ENCODE data around the gene UPK3B. TPM values are rescaled to one million over a fixed set of nuclear protein-coding genes. Genes with fewer than 3 reads are reported as not detected.

Gene UPK3B
- total and polyA plus RNA-seq, 2 of the 13 experiments (the other 11 are each of a cell fraction or from before 2014, with no cell fraction given) = not detected

DNA sequence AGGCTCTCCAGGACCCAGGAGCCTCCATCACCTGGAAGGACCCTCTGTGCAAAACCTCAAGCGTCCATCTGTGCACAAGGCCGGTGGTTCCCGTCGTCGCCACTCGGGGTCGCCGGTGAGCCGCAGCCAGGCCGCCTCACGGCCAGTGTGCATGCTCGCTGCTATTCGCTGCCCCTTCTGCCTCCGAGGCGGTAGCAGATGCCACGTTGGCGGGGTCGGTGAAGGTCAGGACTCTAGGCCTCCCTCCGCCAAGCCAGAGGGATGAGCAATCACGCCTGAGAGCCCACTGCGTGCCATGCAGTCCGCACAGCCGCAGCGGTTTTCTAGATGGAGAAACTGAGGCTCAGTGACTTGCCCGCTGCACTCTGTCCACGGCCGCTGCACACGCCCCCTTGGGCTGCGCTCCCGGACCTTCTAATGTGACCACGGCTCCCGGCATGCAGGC, 5.7 kb downstream of the UPK3B start (continued):
- TF ChIP-seq CHD2 (IDR thresholded peaks at IDR 0.05; ENCODE audit: low read depth, low read length) (no peak), AKAP8 (CRISPR knock-in tag; IDR thresholded peaks at IDR 0.05) (no peak), ZNF660 (CRISPR knock-in tag; IDR thresholded peaks at IDR 0.05; ENCODE audit: borderline replicate concordance, low read depth) (no peak), ZNF850 (CRISPR knock-in tag; conservative IDR thresholded peaks at IDR 0.05) (no peak), ZNF30 (CRISPR knock-in tag; IDR thresholded peaks at IDR 0.05) (no peak), FOXC1 (CRISPR knock-in tag; IDR thresholded peaks at IDR 0.05; ENCODE audit: borderline replicate concordance) (peak; percentile 31; the same call in 1 of the 2 replicates), ASH2L (IDR thresholded peaks at IDR 0.05; ENCODE audit: insufficient read length, low read depth, low read length) (no peak), ZMAT3 (CRISPR knock-in tag; conservative IDR thresholded peaks at IDR 0.05) (no peak), HNRNPK (IDR thresholded peaks at IDR 0.05; ENCODE audit: low read depth, low read length, poor library complexity, severe bottlenecking) (no peak), RARA (CRISPR knock-in tag; IDR thresholded peaks at IDR 0.05) (peak; percentile 31), DMAP1 (CRISPR knock-in tag; IDR thresholded peaks at IDR 0.05) (peak; percentile 86), SRSF1 (optimal IDR thresholded peaks at IDR 0.05; ENCODE audit: low read depth, low read length) (no peak), CBFB (CRISPR knock-in tag; IDR thresholded peaks at IDR 0.05) (0 out of 2 replicates have a peak, but pooled peaks have one; percentile 60), EEA1 (CRISPR knock-in tag; IDR thresholded peaks at IDR 0.05; ENCODE audit: borderline replicate concordance) (no peak), KDM3A (CRISPR knock-in tag; IDR thresholded peaks at IDR 0.05; ENCODE audit: low read depth) (peak; percentile 75), ZBTB43 (CRISPR knock-in tag; conservative IDR thresholded peaks at IDR 0.05) (0 out of 2 replicates have a peak, but pooled peaks have one; percentile 17), SMC3 (IDR thresholded peaks at IDR 0.05; ENCODE audit: low read length) (peak; percentile 23; the same call in 1 of the 2 replicates), FOXM1 (CRISPR knock-in tag; IDR thresholded peaks at IDR 0.05) (no peak), ZNF3 (CRISPR knock-in tag; IDR thresholded peaks at IDR 0.05) (no peak)
- TF ChIP-seq, protein P1, sequence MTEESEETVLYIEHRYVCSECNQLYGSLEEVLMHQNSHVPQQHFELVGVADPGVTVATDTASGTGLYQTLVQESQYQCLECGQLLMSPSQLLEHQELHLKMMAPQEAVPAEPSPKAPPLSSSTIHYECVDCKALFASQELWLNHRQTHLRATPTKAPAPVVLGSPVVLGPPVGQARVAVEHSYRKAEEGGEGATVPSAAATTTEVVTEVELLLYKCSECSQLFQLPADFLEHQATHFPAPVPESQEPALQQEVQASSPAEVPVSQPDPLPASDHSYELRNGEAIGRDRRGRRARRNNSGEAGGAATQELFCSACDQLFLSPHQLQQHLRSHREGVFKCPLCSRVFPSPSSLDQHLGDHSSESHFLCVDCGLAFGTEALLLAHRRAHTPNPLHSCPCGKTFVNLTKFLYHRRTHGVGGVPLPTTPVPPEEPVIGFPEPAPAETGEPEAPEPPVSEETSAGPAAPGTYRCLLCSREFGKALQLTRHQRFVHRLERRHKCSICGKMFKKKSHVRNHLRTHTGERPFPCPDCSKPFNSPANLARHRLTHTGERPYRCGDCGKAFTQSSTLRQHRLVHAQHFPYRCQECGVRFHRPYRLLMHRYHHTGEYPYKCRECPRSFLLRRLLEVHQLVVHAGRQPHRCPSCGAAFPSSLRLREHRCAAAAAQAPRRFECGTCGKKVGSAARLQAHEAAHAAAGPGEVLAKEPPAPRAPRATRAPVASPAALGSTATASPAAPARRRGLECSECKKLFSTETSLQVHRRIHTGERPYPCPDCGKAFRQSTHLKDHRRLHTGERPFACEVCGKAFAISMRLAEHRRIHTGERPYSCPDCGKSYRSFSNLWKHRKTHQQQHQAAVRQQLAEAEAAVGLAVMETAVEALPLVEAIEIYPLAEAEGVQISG (CRISPR knock-in tag; IDR thresholded peaks at IDR 0.05) = peak; percentile 70
- TF ChIP-seq, protein P2, sequence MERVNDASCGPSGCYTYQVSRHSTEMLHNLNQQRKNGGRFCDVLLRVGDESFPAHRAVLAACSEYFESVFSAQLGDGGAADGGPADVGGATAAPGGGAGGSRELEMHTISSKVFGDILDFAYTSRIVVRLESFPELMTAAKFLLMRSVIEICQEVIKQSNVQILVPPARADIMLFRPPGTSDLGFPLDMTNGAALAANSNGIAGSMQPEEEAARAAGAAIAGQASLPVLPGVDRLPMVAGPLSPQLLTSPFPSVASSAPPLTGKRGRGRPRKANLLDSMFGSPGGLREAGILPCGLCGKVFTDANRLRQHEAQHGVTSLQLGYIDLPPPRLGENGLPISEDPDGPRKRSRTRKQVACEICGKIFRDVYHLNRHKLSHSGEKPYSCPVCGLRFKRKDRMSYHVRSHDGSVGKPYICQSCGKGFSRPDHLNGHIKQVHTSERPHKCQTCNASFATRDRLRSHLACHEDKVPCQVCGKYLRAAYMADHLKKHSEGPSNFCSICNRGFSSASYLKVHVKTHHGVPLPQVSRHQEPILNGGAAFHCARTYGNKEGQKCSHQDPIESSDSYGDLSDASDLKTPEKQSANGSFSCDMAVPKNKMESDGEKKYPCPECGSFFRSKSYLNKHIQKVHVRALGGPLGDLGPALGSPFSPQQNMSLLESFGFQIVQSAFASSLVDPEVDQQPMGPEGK (CRISPR knock-in tag; IDR thresholded peaks at IDR 0.05) = 0 out of 2 replicates have a peak, but pooled peaks have one; percentile 12
- TF ChIP-seq, protein P3, sequence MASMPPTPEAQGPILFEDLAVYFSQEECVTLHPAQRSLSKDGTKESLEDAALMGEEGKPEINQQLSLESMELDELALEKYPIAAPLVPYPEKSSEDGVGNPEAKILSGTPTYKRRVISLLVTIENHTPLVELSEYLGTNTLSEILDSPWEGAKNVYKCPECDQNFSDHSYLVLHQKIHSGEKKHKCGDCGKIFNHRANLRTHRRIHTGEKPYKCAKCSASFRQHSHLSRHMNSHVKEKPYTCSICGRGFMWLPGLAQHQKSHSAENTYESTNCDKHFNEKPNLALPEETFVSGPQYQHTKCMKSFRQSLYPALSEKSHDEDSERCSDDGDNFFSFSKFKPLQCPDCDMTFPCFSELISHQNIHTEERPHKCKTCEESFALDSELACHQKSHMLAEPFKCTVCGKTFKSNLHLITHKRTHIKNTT (CRISPR knock-in tag; IDR thresholded peaks at IDR 0.05) = no peak

Data from HepG2 (cell line).